Measurements from ENCODE around the gene PCED1B.
"Not testable (repeated sequence)": the region's sequence is repeated elsewhere in the genome, so short reads cannot be mapped to it uniquely, and the experiment has no call there.

GRCh38 chr12:47217595-47217869 is 138.1 kb downstream of the PCED1B start:
- TF ChIP-seq CTCF (IDR thresholded peaks at IDR 0.05); POLR2A (IDR thresholded peaks at IDR 0.05); POLR2AphosphoS5 (IDR thresholded peaks at IDR 0.05; ENCODE audit: insufficient read depth in 1 of 2, low read depth in 1 of 2): not testable (repeated sequence)
